Head of caudate nucleus (tissue), 42 donors: Measurements from ENCODE around the gene SPRY1.

Experiments
- DNase-seq, 42 donors: peaks; one replicate each; pipeline versions ENCODE4 v3.0.0 to v3.0.0-alpha.2; 2020 to 2021; ENCODE audit warnings: mixed read lengths in 7 of 42
- intact Hi-C: fragments of 100-400 bp; cut with DNase I; formaldehyde crosslinking; loops from one replicate; pipeline ENCODE4 v1.15.0; 2022

The SPRY1 gene

GRCh38 chr4:123403080-123403604, 6.5 kb downstream of the SPRY1 start:
- no peak for DNase-seq
- intact Hi-C loops: no loop called here

- intact Hi-C loops: no loop called here
- no peak for DNase-seq
Measured at GRCh38 chr4:123404533-123404932, 7.9 kb downstream of the SPRY1 start.

- no peak for DNase-seq
- intact Hi-C loops: no loop called here
Measured at GRCh38 chr4:123405267-123405865, 8.8 kb downstream of the SPRY1 start.

GRCh38 chr4:123406872-123407271, 10.3 kb downstream of the SPRY1 start:
- intact Hi-C loops: no loop called here
- DNase-seq: no peak

GRCh38 chr4:123408471-123409084, 12.0 kb downstream of the SPRY1 start:
- intact Hi-C loops: no loop called here
- DNase-seq: no peak

- DNase-seq: no peak
- intact Hi-C loops: no loop called here
Measured at GRCh38 chr4:123409334-123409733, 12.7 kb downstream of the SPRY1 start.

- intact Hi-C loops: no loop called here
- no peak for DNase-seq
Measured at GRCh38 chr4:123411514-123411913, 14.9 kb downstream of the SPRY1 start.

- DNase-seq: no peak
- intact Hi-C loops: no loop called here
Measured at GRCh38 chr4:123412091-123412505, 15.5 kb downstream of the SPRY1 start.

GRCh38 chr4:123412700-123413512, 16.3 kb downstream of the SPRY1 start:
- DNase-seq: no peak
- intact Hi-C loops: no loop called here

GRCh38 chr4:123415576-123415975, 19.0 kb downstream of the SPRY1 start:
- intact Hi-C loops: no loop called here
- no peak for DNase-seq

GRCh38 chr4:123415977-123416376, 19.4 kb downstream of the SPRY1 start:
- intact Hi-C loops: no loop called here

GRCh38 chr4:123417813-123418212, 21.2 kb downstream of the SPRY1 start:
- intact Hi-C loops: no loop called here

More at GRCh38 chr4:123415977-123416376, 19.4 kb downstream of the SPRY1 start:
- DNase-seq: no peak

GRCh38 chr4:123418351-123418931, 21.8 kb downstream of the SPRY1 start:
- intact Hi-C loops: no loop called here

More at GRCh38 chr4:123417813-123418212, 21.2 kb downstream of the SPRY1 start:
- DNase-seq: no peak

GRCh38 chr4:123419885-123420755, 23.5 kb downstream of the SPRY1 start:
- no peak for DNase-seq
- intact Hi-C loops: no loop called here

More at GRCh38 chr4:123418351-123418931, 21.8 kb downstream of the SPRY1 start:
- DNase-seq: no peak

- intact Hi-C loops: no loop called here
- no peak for DNase-seq
Measured at GRCh38 chr4:123421227-123421936, 24.8 kb downstream of the SPRY1 start.

- intact Hi-C loops: no loop called here
- DNase-seq: no peak
Measured at GRCh38 chr4:123421937-123422781, 25.6 kb downstream of the SPRY1 start.

- no peak for DNase-seq
- intact Hi-C loops: no loop called here
Measured at GRCh38 chr4:123423819-123424218, 27.2 kb downstream of the SPRY1 start.
